ENCODE results near the gene SCARB2.

DNA sequence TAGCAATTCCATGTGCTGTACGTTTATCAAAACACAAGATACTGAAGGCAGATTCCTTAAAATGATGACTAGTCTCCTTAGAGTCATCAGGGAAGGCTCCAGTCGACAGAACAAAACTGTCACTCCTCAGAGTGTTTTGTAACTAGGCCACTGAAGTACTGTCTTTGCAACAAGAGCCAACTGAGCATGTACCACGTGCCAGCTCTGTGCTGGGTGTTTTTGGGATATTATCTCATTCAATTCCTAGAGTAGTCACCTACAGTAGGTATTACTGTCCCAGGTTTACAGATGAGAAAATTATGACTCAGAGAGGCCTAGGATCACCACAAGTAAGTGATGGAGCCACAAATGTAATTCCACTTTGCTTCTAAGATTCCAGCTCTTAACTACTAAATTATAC, 47.1 kb downstream of the SCARB2 start:
- TF ChIP-seq POLR2A (IDR thresholded peaks at IDR 0.05) (no peak), CTCF (IDR thresholded peaks at IDR 0.05) (no peak)

All from right lobe of liver (tissue), 4 donors.